ENCODE measurements around the gene COL6A2. TPM values are rescaled to one million over a fixed set of nuclear protein-coding genes. Genes with fewer than 3 reads are reported as not detected.

The COL6A2 gene
- total RNA-seq, 1 donor from 2014 or later, result 12.6 TPM

GRCh38 chr21:46091631-46092025 is 6.3 kb upstream of the COL6A2 start:
- no peak for TF ChIP-seq CTCF (IDR thresholded peaks at IDR 0.05; ENCODE audit: insufficient read depth, low read length, severe bottlenecking)
- no peak for FAIRE-seq
- H3K27me3 ChIP-seq (ENCODE audit: control insufficient read depth, insufficient read depth, low read length), result no peaks in the 10 kb centered on the region

GRCh38 chr21:46092026-46092764 is 5.7 kb upstream of the COL6A2 start:
- Histone ChIP-seq H3K36me3 (ENCODE audit: control insufficient read depth, insufficient read depth, low read length) (no peaks in the 10 kb centered on the region), H3K27me3 (ENCODE audit: control insufficient read depth, insufficient read depth, low read length) (no peaks in the 10 kb centered on the region), H3K4me3 (ENCODE audit: low read depth, low read length) (no peak overlapping the region)
- FAIRE-seq (no peak), DNase-seq (ENCODE audit: low read depth) (no peak)
- TF ChIP-seq CTCF (IDR thresholded peaks at IDR 0.05; ENCODE audit: insufficient read depth, low read length, severe bottlenecking), result no peak

More at GRCh38 chr21:46091631-46092025, 6.3 kb upstream of the COL6A2 start:
- no peaks in the 10 kb centered on the region for H3K36me3 ChIP-seq (ENCODE audit: control insufficient read depth, insufficient read depth, low read length)
- no peak for DNase-seq (ENCODE audit: low read depth)
- no peak overlapping the region for H3K4me3 ChIP-seq (ENCODE audit: low read depth, low read length)

GRCh38 chr21:46092811-46093667 is 4.9 kb upstream of the COL6A2 start:
- H3K27me3 ChIP-seq (ENCODE audit: control insufficient read depth, insufficient read depth, low read length), result no peaks in the 10 kb centered on the region
- FAIRE-seq, result no peak

GRCh38 chr21:46093668-46094400 is 4.1 kb upstream of the COL6A2 start:
- H3K36me3 ChIP-seq (ENCODE audit: control insufficient read depth, insufficient read depth, low read length), result no peaks in the 10 kb centered on the region
- DNase-seq (ENCODE audit: low read depth) (no peak), FAIRE-seq (no peak)
- no peak for TF ChIP-seq CTCF (IDR thresholded peaks at IDR 0.05; ENCODE audit: insufficient read depth, low read length, severe bottlenecking)
- H3K4me3 ChIP-seq (ENCODE audit: low read depth, low read length), result no peak overlapping the region
- peaks cover 2% of the 10 kb centered on the region for H3K27me3 ChIP-seq (ENCODE audit: control insufficient read depth, insufficient read depth, low read length)

More at GRCh38 chr21:46092811-46093667, 4.9 kb upstream of the COL6A2 start:
- DNase-seq (ENCODE audit: low read depth), result no peak
- TF ChIP-seq CTCF (IDR thresholded peaks at IDR 0.05; ENCODE audit: insufficient read depth, low read length, severe bottlenecking), result no peak
- Histone ChIP-seq H3K36me3 (ENCODE audit: control insufficient read depth, insufficient read depth, low read length) (no peaks in the 10 kb centered on the region), H3K4me3 (ENCODE audit: low read depth, low read length) (no peak overlapping the region)

- H3K36me3 ChIP-seq (ENCODE audit: control insufficient read depth, insufficient read depth, low read length), result no peaks in the 10 kb centered on the region
- H3K4me3 ChIP-seq (ENCODE audit: low read depth, low read length), result no peak overlapping the region
- no peak for DNase-seq (ENCODE audit: low read depth)
- H3K27me3 ChIP-seq (ENCODE audit: control insufficient read depth, insufficient read depth, low read length), result peaks cover 2% of the 10 kb centered on the region
- no peak for FAIRE-seq
- no peak for TF ChIP-seq CTCF (IDR thresholded peaks at IDR 0.05; ENCODE audit: insufficient read depth, low read length, severe bottlenecking)
These were observed 3.4 kb upstream of the COL6A2 start for GRCh38 chr21:46094401-46095082.
